ENCODE measurements around the gene MMP1. TPM values are rescaled to one million over a fixed set of nuclear protein-coding genes. Genes with fewer than 3 reads are reported as not detected.
A peak's percentile ranks its signal among the peaks of the same experiment; 100 is the strongest.

The MMP1 gene
- total RNA-seq, 6 experiments from 2014 or later = 523 to 1,218 (median 1,082) TPM

DNA sequence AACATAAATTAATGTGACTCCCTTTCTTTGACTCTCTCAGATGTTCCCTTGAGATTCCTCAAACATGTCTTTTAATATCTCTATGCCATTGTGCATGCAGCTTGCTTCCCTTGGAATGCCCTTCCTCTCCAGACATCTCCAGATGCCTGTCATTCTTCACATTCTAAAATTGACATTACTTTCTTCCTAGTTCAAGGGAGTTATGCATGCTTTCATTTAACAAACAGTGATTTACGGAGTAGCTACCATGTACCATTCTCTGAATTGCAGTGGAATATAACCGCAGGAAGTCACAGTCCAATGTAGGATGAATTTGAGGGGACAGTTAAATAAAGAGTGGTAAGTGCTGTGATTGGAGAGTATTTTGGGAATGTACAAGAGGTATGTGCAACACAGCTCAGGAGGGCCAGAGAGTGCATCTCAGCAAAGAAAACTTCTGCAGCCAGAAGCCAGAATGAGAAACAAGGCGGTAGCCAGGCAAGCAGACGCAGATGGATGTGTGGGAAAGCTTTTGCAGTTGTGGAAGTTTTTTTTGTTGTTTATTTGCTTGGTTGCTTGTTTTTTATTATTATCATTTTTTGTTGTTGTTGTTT lies 36.2 kb downstream of the MMP1 start:
- no peak overlapping the region for H3K27ac Mint-ChIP-seq
- peak; percentile 8 for DNase-seq
- H3K27me3 Mint-ChIP-seq (ENCODE audit: insufficient read depth) = peaks cover 21% of the 10 kb centered on the region
- no peaks in the 10 kb centered on the region for H3K36me3 Mint-ChIP-seq (ENCODE audit: low read depth)
- H3K4me1 Mint-ChIP-seq (ENCODE audit: low read depth) = peaks cover 53% of the 10 kb centered on the region
- TF ChIP-seq, protein P1, sequence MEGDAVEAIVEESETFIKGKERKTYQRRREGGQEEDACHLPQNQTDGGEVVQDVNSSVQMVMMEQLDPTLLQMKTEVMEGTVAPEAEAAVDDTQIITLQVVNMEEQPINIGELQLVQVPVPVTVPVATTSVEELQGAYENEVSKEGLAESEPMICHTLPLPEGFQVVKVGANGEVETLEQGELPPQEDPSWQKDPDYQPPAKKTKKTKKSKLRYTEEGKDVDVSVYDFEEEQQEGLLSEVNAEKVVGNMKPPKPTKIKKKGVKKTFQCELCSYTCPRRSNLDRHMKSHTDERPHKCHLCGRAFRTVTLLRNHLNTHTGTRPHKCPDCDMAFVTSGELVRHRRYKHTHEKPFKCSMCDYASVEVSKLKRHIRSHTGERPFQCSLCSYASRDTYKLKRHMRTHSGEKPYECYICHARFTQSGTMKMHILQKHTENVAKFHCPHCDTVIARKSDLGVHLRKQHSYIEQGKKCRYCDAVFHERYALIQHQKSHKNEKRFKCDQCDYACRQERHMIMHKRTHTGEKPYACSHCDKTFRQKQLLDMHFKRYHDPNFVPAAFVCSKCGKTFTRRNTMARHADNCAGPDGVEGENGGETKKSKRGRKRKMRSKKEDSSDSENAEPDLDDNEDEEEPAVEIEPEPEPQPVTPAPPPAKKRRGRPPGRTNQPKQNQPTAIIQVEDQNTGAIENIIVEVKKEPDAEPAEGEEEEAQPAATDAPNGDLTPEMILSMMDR (IDR thresholded peaks at IDR 0.05) = no peak
- H3K4me3 Mint-ChIP-seq = peak overlapping the region; percentile 2; the same call in 1 of the 2 replicates
- H3K9me3 Mint-ChIP-seq = no peaks in the 10 kb centered on the region

DNA sequence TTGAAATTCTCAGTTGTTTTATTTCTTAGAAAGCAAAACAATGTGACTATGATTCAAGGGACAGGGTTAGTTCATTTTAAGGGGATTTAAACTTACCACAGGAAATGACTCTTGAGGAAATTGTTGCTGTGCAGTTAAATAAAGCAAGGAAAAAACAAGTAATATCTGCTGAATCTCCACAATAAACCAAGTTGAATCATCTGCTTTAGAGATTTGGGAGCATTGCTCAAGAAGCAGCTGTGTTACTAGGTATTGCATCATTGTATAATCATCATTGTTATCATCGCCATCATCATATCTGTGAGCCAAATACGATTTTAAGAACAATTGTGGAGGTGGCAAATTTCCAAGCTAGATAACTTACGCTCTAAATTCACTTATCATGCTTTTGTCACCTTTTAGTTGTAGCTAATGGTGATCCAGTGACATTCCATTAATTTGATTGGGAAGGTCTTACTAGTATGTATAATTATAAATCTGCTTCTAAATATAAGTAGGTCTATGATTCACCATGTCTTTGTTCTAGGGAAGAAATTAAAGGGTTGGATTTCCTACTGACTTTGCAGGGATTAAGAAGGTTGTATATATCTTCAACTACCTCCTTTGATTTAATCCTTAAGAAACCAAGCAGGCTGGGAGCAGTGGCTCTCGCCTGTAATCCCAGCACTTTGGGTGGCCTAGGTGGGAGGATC lies 37.5 kb downstream of the MMP1 start:
- Mint-ChIP-seq H3K36me3 (ENCODE audit: low read depth) (no peaks in the 10 kb centered on the region), H3K4me3 (peak overlapping the region; percentile 37; the same call in 1 of the 2 replicates), H3K27ac (peak overlapping the region; percentile 65), H3K4me1 (ENCODE audit: low read depth) (peaks cover 53% of the 10 kb centered on the region), H3K27me3 (ENCODE audit: insufficient read depth) (peaks cover 29% of the 10 kb centered on the region), H3K9me3 (no peaks in the 10 kb centered on the region)
- peak; percentile 97 for DNase-seq
- TF ChIP-seq, protein P1 (IDR thresholded peaks at IDR 0.05) = no peak

DNA sequence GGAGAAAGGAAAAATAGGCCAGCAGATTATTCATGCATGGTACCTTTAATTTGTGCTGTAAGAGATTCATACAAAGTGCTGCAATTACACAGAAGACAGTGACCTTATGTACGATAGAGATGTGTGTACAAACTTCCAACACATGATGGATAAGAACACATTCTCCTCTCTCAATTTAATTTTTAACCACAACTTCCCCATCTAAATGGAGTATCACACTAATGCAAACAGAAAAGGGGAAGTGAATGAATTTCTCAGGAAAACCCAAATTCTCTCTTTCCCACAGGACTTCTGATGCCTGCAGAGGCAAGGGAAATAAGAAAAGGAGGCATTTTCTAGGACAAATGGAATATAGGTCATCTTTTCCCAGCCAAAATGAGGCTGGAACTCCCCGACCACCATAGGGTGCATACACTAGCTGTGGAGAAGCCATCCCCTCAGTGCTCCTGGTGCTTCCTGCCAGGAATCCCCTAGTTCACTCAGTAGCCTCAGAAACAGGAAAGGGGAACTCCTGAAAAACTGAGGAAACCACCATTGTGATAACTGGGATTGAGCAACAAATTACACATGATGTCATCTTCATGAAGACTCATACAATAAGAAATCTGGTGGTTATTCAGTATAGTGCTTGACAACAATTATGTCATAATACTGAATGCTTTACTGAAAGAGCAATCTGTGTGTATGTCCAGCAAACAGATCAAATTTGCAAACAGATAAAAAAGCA lies 40.0 kb downstream of the MMP1 start:
- no peak overlapping the region for H3K27ac Mint-ChIP-seq

DNA sequence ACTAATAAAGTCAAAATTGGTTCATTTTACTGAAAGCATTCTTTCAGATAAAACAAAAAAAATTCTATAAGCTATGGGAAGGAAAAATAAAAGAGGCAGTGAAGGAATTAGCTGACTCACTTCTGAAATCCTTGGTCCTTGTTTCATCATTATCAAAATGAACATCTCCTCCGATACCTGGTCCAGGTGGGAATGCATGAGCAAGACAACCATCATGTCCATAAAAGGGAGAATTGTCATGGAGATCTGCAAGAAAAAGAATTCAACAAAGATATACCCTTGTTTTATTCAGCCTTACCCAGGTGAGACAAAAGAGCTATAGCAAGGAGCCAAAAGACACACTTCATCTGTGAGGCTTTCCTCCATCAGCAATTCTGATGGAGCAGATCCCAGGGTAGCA lies 44.7 kb downstream of the MMP1 start:
- peaks cover 4% of the 10 kb centered on the region; the same call in 1 of the 2 replicates for H3K9me3 Mint-ChIP-seq
- peaks cover 61% of the 10 kb centered on the region for H3K27me3 Mint-ChIP-seq (ENCODE audit: insufficient read depth)
- H3K36me3 Mint-ChIP-seq (ENCODE audit: low read depth) = no peaks in the 10 kb centered on the region
- DNase-seq = no peak
- H3K4me1 Mint-ChIP-seq (ENCODE audit: low read depth) = peaks cover 2% of the 10 kb centered on the region
- H3K4me3 Mint-ChIP-seq = no peak overlapping the region
- no peak overlapping the region for H3K27ac Mint-ChIP-seq
- TF ChIP-seq, protein P1 (IDR thresholded peaks at IDR 0.05) = no peak

More for the DNA sequence above, 40.0 kb downstream of the MMP1 start:
- Mint-ChIP-seq H3K4me3 (no peak overlapping the region), H3K4me1 (ENCODE audit: low read depth) (peaks cover 36% of the 10 kb centered on the region), H3K27me3 (ENCODE audit: insufficient read depth) (peaks cover 44% of the 10 kb centered on the region), H3K9me3 (no peaks in the 10 kb centered on the region), H3K36me3 (ENCODE audit: low read depth) (no peaks in the 10 kb centered on the region)
- TF ChIP-seq, protein P1 (IDR thresholded peaks at IDR 0.05) = no peak
- peak; percentile 16 for DNase-seq

DNA sequence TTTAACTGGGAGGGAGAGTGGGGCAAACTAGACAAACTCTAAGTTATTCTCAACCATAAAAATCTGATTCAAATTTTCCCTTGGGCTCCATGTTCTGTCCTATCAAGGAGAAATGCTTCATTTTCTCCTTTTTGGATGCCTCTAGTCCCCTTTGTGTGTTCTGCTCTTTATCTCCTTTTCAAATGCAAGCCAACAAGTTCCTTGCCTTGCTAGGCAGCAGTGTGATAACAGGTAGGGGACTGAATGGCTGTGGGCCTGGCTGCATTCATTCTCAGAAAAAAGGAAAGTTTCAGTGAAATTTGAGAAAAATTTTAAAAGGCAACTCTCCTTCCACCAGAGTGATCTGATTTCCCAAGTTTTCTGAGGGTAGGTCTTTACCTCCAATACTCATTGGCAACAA lies 46.3 kb downstream of the MMP1 start:
- Mint-ChIP-seq H3K36me3 (ENCODE audit: low read depth) (peaks cover 6% of the 10 kb centered on the region), H3K27me3 (ENCODE audit: insufficient read depth) (peaks cover 50% of the 10 kb centered on the region), H3K4me1 (ENCODE audit: low read depth) (no peaks in the 10 kb centered on the region), H3K4me3 (no peak overlapping the region), H3K9me3 (peaks cover 9% of the 10 kb centered on the region), H3K27ac (no peak overlapping the region)
- no peak for DNase-seq
- TF ChIP-seq, protein P1 (IDR thresholded peaks at IDR 0.05) = no peak

All from HFFc6 (cell line).